ENCODE data around the gene GGT6.

Gene GGT6

DNA sequence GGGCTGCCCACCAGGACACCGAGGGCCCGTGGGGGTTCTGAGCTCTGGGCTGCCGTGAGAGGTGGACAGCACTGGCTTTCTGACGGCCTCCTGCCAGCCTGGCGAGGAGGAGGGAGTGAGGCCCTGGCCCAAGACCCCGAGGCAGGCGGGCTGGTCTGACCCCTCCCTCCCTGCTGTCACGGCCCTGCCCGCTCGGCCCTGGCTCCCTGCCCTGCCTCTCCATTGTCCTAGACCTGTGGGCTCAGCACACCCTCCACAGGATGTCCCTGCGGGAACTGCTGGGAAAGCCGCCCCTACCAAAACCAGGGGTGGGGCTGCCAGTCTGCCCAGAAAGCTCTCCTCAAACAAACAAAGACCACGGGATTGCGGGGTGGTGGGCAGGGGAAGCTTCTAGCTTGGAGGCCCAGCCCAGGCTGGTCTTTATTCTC lies 41.0 kb downstream of the GGT6 start:
- DNase-seq = no peak

DNA sequence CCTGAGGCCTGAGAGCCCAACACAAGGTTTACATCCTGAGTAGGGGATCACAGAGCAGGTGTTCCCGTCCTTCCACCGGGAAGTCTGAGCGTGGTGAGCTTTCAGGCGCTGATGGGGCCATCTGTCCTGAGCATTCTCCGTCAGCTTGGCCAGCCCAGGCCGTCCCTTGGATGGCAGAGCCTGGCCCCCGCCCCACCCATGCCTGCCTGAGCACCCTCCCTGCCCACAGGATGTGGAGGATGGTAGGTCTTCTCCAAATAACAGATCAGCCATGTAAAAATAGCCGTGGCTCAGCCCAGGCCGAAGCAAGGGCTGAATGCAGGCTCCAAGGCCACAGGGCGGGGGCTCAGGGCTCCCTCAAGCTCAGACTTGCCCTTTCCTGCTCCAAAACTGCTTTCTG lies 41.5 kb downstream of the GGT6 start:
- DNase-seq = no peak

DNA sequence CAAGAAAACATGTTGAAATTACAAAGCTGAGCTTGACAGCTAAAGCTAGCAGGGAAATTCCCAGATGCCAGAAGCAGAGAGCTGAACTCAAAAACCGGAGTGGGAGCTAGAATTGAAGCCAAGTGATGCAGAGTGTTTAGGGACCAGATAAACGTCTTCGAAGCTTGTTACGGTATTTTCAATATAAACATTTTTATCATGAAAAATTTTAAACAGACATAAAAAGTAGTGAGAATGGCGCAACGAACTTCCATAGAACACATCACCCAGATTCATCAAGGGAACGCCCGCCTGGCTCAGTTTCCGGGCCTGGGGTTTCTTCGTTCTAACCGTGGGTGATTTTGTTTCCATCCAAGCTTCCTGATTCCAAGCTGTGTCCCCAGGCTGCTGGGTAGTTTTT lies 43.6 kb downstream of the GGT6 start:
- DNase-seq = no peak

DNA sequence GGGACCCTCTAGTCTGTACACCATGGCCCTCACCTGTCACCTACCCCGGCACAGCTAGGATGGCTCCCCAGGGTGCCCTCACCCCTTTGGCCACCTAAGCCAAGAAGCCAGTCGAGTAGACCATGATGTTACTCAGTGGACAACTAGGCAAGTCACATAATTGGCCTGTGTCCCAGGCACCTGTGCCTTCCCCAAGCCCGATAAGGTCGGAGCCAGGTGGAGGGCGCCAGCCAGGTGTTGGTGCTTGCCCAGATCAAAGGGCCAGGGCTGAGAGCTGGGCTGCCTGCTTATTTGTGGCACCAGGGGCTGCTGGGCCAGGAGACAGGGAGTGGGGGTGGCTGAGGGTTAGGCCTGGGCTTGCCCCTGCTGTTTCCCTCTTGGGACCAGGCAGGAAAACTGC lies 44.9 kb downstream of the GGT6 start:
- DNase-seq = no peak

DNA sequence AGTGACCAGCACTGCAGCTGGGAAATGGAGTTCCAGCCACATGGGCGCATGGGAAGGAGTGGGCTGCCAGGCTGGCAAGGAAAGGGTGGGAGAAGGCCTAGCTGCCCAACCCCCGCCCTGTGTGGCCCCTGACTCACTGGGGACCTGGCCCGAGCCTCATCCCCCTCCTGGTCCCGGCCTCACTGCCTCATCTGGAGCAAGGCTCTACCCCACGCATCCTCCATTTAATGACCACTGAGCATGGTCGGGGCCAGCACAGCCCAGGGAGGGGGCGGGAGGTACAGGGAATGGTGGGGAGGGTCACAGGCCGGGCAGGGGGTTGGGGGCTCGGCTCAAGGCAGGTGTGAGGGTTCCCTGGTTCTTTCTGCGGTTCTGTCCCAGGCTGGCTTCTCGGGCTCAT lies 45.6 kb downstream of the GGT6 start:
- DNase-seq = no peak

DNA sequence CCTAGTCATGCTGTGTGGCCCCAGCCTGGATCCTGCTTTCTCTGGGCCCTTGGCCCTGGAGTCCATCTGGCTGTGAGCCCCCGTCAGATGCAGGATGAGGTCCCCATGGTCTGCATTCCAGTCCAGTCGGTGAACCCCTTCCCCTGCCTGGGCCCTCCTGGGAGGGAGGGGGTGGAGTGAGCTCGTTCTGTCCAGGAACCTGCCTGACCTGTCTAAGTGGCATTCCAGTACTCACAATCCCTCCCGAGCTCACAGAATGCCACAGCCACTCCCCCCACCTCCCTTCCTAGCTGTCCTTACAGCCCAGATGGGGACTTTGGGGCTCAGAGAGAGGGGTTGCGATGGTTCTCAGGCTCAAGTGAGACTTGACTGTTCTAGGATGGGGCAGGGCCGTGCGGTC lies 46.2 kb downstream of the GGT6 start:
- no peak for DNase-seq

DNA sequence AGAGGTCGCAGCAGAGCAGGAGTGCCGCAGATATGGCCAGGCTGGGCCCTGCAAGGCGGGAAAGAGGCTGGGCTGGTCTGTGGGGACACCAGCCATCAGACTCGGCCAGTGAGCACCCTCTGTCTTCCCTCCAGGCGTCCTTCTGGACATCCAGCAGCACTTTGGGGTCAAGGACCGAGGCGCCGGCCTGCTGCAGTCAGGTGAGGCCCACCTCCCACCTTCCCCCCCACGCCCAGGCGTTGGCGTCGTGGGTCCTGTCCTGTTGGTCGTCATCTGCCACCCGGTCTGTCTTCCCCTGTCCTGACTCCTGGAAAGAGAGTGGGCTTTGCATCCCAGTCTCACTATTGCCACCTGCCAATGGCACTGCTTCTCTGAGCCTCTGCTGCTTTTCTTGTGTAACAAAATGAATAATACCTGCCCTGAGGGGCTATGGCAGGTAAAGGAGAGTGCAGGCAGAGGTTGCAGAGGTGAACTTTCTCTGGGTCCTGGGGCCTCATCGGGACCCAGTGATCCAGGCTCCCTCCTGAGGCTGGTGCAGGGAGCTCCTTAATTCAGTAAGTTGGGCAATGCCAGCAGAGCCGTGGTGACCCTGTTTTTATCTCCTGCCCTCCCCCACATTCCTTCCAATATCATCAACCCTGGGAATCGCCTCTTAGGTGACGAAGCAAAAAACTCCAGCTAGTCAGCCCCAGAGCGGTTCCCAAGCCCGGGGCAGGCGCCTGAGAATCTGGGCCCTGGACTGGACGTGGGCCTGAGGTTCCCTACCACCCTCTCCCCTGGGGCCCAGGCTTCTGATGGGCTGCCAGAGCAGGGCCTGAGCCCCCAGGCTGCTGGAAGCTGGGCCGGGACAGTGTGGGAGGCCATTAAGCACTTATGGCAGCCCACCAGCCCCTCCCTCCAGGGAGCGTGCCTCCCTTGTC lies 47.0 kb downstream of the GGT6 start:
- DNase-seq = no peak

DNA sequence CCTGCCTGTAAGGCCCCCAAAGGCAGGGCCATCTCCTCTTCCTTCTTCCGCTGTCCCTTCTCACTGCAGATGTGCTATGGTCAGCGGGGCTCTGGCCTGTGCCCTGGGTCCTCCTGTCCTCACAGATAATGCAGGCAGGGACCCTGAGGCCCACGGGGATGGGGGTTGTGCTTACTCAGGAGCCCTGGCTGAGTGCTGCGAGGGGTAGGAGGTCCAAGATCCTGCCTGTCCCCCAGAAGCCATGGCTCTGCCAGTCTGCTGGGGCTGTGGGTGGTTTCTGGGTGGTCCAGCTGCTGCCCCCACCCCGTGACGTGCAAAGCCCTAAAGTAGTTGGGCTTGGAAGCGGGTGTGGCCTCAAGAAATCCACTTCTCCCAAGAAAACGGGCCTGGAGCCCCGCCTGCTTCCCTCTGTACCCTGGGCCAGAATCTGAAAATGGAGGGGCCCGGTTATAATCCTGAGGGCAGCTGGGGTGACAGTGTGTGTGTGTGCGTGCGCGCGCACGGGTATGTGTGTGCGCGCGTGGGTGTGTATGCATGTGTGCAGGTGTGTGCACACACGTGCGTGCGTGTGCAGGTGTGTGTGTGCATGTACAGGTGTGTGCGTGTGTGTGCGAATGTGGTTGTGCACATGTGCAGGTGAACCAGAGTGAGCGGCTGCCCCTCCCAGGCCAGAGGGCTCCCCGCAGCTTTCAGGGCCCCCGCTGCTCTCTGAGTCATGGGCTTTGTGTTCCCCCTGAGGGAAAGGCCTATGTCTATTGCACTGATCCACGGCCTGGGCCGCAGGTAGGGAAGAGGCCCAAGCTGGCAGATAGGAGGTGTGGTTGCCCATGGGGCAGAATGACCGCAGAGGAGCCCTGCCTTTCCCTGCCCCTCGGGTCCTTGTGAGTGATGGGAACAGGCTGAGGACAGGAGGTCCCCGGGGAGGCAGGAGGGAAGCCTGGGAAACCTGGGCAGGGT lies 47.9 kb downstream of the GGT6 start:
- DNase-seq = no peak

DNA sequence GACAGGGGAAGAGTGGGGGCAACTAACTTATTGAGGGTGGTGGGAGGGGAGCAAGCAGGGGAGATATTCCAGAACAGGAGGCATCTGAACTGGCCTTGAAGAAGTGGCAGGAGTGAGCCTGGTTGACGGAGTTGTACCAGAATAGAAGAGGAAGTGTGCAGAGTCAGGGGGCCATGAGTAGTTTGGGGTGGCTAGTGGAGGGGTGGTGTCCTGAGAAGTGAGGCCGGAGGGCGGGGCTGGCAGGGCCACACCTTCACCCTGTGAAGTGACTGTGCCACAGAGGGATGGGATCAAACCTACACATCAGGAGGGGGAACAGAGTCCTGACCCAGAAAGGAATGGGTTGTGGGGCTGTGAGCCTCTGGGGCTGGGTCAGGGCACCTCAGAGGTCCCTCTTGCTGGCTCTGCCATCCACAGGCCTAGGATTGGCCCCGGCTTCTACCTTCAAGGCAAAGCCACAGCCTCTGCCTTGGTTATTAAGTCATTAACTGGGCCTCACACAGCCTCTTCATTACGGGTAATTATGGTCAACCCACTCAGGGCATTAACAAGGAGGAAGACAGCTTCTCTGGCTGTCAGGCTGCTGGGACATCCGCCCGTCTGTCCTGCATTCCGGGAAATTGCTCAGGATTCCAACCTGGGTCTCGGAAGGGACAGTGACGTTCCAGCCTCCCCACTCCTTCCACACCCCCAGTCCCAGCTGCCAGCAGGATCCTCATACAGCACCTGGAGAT lies 49.0 kb downstream of the GGT6 start:
- DNase-seq = no peak

DNA sequence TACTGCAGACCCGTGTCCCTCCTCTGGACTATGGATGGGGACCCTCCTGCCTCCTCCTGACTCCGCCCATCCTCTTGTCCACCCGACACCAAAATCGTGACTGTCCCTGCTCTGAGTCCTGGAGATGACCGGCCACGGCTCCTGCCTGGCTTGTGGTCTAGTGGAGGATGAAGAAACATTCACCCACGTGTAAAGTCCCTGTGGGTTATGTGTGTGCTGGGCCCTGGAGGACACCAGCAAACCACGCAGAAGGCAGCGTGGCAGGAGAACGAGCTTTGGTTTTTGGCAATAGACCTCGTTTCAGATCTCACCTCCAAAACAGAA lies 49.8 kb downstream of the GGT6 start:
- DNase-seq = no peak

DNA sequence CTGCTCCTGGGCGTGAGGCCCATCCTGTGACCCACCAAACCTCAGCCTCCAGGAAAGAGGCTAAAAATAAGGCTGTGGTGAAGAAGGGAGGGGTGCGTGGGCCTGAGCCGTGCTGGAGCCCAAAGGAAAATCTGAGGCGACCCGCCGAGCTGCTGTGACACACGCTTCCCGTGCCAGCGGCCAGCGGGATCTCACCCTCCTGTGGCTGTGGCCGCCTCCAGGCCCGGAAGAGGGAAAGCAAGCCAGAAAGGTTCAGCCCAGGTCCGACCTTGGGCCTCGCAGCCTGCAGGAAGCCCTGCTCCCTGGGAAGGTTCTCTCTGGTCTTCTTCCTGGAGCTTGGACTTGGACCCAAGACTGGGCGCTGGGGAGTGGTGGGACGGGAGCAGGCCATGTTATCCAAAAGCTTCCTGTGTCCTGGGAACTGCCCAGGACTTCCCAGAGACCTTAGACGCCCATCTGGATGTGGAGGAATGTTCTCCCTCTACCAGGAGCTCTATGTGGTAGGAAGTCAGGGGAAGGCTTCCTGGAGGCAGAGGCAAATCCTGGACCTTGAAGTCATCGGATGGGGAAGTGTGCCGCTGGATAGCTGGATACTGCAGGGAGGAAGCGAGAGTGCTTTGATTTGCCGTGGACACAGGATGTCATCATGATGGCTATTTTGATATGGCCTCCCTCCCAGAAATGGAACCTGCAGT lies 50.3 kb downstream of the GGT6 start:
- DNase-seq = no peak

DNA sequence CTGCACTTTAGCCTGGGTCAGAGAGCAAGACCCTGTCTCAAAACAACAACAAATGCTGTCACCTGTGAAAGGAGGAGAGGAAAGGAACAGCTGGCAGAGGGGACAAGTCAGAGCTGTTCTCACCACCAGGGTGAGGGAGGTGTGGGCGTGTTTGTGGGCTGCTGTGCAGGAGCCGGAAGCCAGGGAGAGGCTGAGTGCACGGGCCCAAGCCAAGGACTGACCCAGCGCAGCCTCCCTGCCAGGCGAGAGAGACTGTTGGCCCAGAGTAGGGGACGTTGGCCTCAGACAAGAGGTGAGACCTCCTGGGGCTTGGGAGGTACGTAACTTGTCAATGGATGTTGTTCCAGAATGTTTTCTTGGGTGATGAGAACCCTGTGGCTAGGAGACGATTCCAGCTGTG lies 51.0 kb downstream of the GGT6 start:
- DNase-seq = no peak

DNA sequence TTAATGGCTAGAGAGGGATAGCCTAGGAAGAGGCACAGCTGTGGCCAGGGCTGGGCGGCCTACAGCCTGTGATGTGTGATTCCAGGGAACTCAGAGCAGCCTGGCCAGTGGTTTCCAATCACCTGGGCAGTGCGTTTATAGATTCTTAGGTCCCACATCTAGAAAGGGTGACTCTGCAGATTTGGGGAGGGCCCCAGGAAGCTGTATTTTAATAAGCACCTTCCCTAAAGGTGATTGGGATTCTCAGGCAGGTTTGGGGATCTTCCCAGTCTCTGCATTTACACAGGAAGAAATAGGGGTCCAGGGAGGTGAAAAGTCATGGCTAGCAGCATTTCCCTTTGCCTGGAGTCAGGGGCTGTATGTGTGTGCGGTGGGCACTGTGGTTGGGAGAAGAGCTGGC lies 52.2 kb downstream of the GGT6 start:
- no peak for DNase-seq

DNA sequence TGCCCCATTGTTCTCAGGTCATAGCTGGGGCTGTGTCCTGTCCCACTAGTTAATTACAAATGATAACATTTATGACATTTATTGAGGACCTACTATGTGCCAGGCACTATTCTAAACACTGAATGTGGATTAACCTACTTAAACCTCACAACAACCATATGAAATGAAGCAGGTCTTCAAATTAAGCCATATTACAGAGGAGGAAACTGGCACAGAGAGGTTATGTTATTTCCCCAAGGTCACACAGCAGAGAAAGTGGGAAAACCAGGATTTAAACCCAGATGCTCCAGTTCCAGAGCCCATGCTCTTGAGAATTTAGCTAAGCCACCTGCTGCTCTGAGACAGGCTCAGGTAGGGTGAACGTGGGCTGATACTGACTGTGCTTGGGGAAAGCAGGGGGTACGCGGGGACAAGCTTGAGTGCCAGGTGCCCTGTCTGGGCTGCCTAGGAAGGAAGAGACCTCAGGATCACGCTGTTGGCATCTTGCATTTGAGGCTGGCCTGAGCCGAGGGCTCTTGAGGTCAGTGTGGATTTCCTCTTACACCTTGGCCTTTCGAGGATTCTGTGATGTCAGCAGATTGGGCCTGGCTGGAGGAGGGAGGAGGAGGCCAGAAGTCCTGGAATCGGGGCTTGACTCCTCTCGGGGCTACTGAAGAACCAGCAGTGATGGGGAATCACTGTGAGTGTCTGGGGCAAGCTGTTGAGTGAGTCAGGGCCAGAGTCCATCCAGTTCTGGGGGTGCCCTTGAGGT lies 52.8 kb downstream of the GGT6 start:
- no peak for DNase-seq

Measured in NCI-H82 (cell line).